ENCODE data around the gene TYW1. TPM values are rescaled to one million over a fixed set of nuclear protein-coding genes. Genes with fewer than 3 reads are reported as not detected.
"Not testable (repeated sequence)": the region's sequence is repeated elsewhere in the genome, so short reads cannot be mapped to it uniquely, and the experiment has no call there.

The TYW1 gene
- total RNA-seq (2021) (12.6 and 13.4 TPM in 2 replicates), Bru-seq, nascent RNA (percentile 73 among the genes with signal in this experiment), BruChase-seq, experiment 1, labeled RNA remaining after a 2-hour chase (percentile 56 among the genes with signal in this experiment), BruChase-seq, experiment 2, labeled RNA remaining after a 6-hour chase (percentile 54 among the genes with signal in this experiment)
- long read RNA-seq, transcript TYW1-201 (16 exons, 3,348 nt) = major isoform, 13 of 20 reads
- long read RNA-seq, partial matches to known transcripts = 3 of 20 reads
- long read RNA-seq, other reads (novel, unspliced or antisense) = 4 of 20 reads

- not testable (repeated sequence) for H3K4me1 ChIP-seq (replicated peaks; ENCODE audit: insufficient read depth); H3K27me3 ChIP-seq (ENCODE audit: insufficient read depth, low read depth); H3K9me3 ChIP-seq (ENCODE audit: insufficient read depth, low read depth); H4K20me1 ChIP-seq (ENCODE audit: insufficient read depth); H3F3A ChIP-seq (ENCODE audit: insufficient read depth, low read depth); H3K36me3 ChIP-seq (ENCODE audit: low read depth); H3K9me2 ChIP-seq (ENCODE audit: insufficient read depth); BruUV-seq (replicated peaks)
- Histone ChIP-seq H2AFZ (peak within 1 kb of the TSS; percentile 95), H3K4me3 (peak within 1 kb of the TSS; percentile 99), H3K27ac (peak within 1 kb of the TSS; percentile 68), H3K4me2 (peak within 1 kb of the TSS; percentile 86), H3K79me2 (ENCODE audit: low read depth) (peaks cover 19% of the 10 kb centered on the region)
- POLR2A ChIA-PET (ENCODE audit: unreplicated experiment) = interaction anchor here (0.6 kb wide), 2 partner anchors 152 to 313 kb away, joined by 4 to 5 read pairs; no protein-coding TSS in a partner anchor
- CTCF ChIA-PET = interaction anchor here (0.6 kb wide), 2 partner anchors 139 to 307 kb away, joined by 3 to 4 read pairs; no protein-coding TSS in a partner anchor
- peak; percentile 96 to 99 for DNase-seq
- intact Hi-C loops (cut with micrococcal nuclease; ENCODE audit: unreplicated experiment) = loop anchor here (5.0 to 10.0 kb wide), 4 partner anchors 72 to 342 kb away; partner anchors contain the start of genes RABGEF1 and TMEM248
Observed at GRCh38 chr7:66996444-66997191, at the start of gene TYW1. Gene TYW1, plus strand, starts transcription at chr7:66996833. Its CDS starts 146 bp downstream, at chr7:66996979.

GRCh38 chr7:66948480-66949109 is 48.0 kb upstream of the TYW1 start:
- ChIA-PET POLR2A (ENCODE audit: unreplicated experiment) (no interaction called here), CTCF (no interaction called here)
- Histone ChIP-seq H2AFZ (no peak overlapping the region), H3K4me1 (replicated peaks; ENCODE audit: insufficient read depth) (peaks cover 22% of the 10 kb centered on the region), H3K9me3 (ENCODE audit: insufficient read depth, low read depth) (no peaks in the 10 kb centered on the region), H3K79me2 (ENCODE audit: low read depth) (no peaks in the 10 kb centered on the region), H3K36me3 (ENCODE audit: low read depth) (peaks cover 26% of the 10 kb centered on the region), H3K27me3 (ENCODE audit: insufficient read depth, low read depth) (no peaks in the 10 kb centered on the region), H3K4me2 (no peak overlapping the region), H3F3A (ENCODE audit: insufficient read depth, low read depth) (peaks cover 34% of the 10 kb centered on the region), H3K27ac (no peak overlapping the region), H3K4me3 (no peak overlapping the region), H4K20me1 (ENCODE audit: insufficient read depth) (no peaks in the 10 kb centered on the region; the same call in 1 of the 2 replicates), H3K9me2 (ENCODE audit: insufficient read depth) (no peaks in the 10 kb centered on the region)
- intact Hi-C loops (cut with micrococcal nuclease; ENCODE audit: unreplicated experiment) = no loop called here
- no peak for TF ChIP-seq CTCF (conservative IDR thresholded peaks at IDR 0.05)
- no TSS peak for BruUV-seq (replicated peaks)
- DNase-seq = no peak

- Histone ChIP-seq H3K9me2 (ENCODE audit: insufficient read depth) (no peaks in the 10 kb centered on the region), H4K20me1 (ENCODE audit: insufficient read depth) (no peaks in the 10 kb centered on the region), H2AFZ (no peak overlapping the region), H3K9me3 (ENCODE audit: insufficient read depth, low read depth) (no peaks in the 10 kb centered on the region), H3F3A (ENCODE audit: insufficient read depth, low read depth) (peaks cover 34% of the 10 kb centered on the region), H3K27me3 (ENCODE audit: insufficient read depth, low read depth) (no peaks in the 10 kb centered on the region), H3K27ac (0 out of 2 replicates have a peak overlapping the region, but pooled peaks have one; percentile 23), H3K4me1 (replicated peaks; ENCODE audit: insufficient read depth) (peaks cover 22% of the 10 kb centered on the region), H3K4me3 (no peak overlapping the region), H3K36me3 (ENCODE audit: low read depth) (peaks cover 34% of the 10 kb centered on the region), H3K79me2 (ENCODE audit: low read depth) (no peaks in the 10 kb centered on the region), H3K4me2 (no peak overlapping the region)
- no peak for DNase-seq
- no peak for TF ChIP-seq EZH2 (IDR thresholded peaks at IDR 0.05; ENCODE audit: low read depth)
- no peak for TF ChIP-seq CTCF (conservative IDR thresholded peaks at IDR 0.05)
- ChIA-PET POLR2A (ENCODE audit: unreplicated experiment) (no interaction called here), CTCF (no interaction called here)
- no TSS peak for BruUV-seq (replicated peaks)
- intact Hi-C loops (cut with micrococcal nuclease; ENCODE audit: unreplicated experiment) = no loop called here
Observed at GRCh38 chr7:66950311-66950710, 46.3 kb upstream of the TYW1 start.
